K562 (cell line): ENCODE data around the gene SLC11A1. TPM values are rescaled to one million over a fixed set of nuclear protein-coding genes. Genes with fewer than 3 reads are reported as not detected.

Experiments
- CBX5 ChIP-seq: IDR thresholded peaks from 2 replicates; pipeline ENCODE4 v1.6.1; 2014; ENCODE audit warnings: low read depth, borderline replicate concordance
- ERF ChIP-seq: fragments of 450-650 bp; formaldehyde crosslinking; IDR thresholded peaks from 2 replicates; pipeline ENCODE4 v1.4.0; 2020; ENCODE audit warnings: mild to moderate bottlenecking, mixed read lengths
- IFI16 ChIP-seq: fragments of 250-450 bp; sonication (Bioruptor Pico); IDR thresholded peaks from 2 replicates; pipeline ENCODE4 v2.1.2; 2022; ENCODE audit warnings: mild to moderate bottlenecking, inconsistent platforms
- JUND ChIP-seq, 2 experiments: IDR thresholded peaks; 2 replicates in 1 of 2; 3 replicates in 1 of 2; pipeline ENCODE4 v1.6.1; 2011; ENCODE audit warnings: borderline replicate concordance in 2 of 2, low read depth in 2 of 2, low read length in 2 of 2, improper control_type of control experiment in 1 of 2, missing biosample characterization in 1 of 2, missing genetic modification characterization in 1 of 2, missing genetic modification reagents in 1 of 2
- KDM5B ChIP-seq: fragments of 200-600 bp; sonication (generic); IDR thresholded peaks from 2 replicates; pipeline ENCODE4 v1.6.1; 2012; ENCODE audit warnings: low read depth, mild to moderate bottlenecking, moderate library complexity, low read length, control low read depth, inconsistent platforms; ENCODE audit not compliant: insufficient replicate concordance
- MTA2 ChIP-seq: fragments of 450-650 bp; IDR thresholded peaks from 2 replicates; pipeline ENCODE4 v1.6.1; 2016; ENCODE audit warnings: low read depth
- NFYB ChIP-seq: IDR thresholded peaks from 2 replicates; pipeline ENCODE4 v1.6.1; 2011; ENCODE audit warnings: mild to moderate bottlenecking, moderate library complexity; ENCODE audit not compliant: insufficient read length; ENCODE audit errors: extremely low read depth
- NR2C2 ChIP-seq, 2 experiments: fragments of 200-800 bp in 1 of 2; sonication (Bioruptor generic) in 1 of 2; sonication (generic) in 1 of 2; formaldehyde crosslinking in 1 of 2; IDR thresholded peaks; 2 replicates each; pipeline versions ENCODE4 v1.6.1 to v1.8.0; 2016 to 2022; ENCODE audit warnings: mild to moderate bottlenecking in 1 of 2, missing compliant biosample characterization in 1 of 2, missing genetic modification characterization in 1 of 2, missing genetic modification reagents in 1 of 2
- SIN3B ChIP-seq: fragments of 450-650 bp; IDR thresholded peaks from 2 replicates; pipeline ENCODE4 v1.6.1; 2017; ENCODE audit warnings: low read depth, mild to moderate bottlenecking, moderate library complexity
- SRSF3 ChIP-seq: fragments of 200-400 bp; formaldehyde crosslinking; IDR thresholded peaks from 2 replicates; pipeline ENCODE4 v1.6.1; 2016; ENCODE audit warnings: mild to moderate bottlenecking, low read length, moderate library complexity; ENCODE audit not compliant: insufficient read depth
- ZNF408 ChIP-seq: fragments of 250-450 bp; sonication (Bioruptor Pico); IDR thresholded peaks from 2 replicates; pipeline ENCODE4 v1.4.0; 2020; ENCODE audit warnings: low read depth, mild to moderate bottlenecking, moderate library complexity
- ZNF57 ChIP-seq: fragments of 450-650 bp; formaldehyde crosslinking; IDR thresholded peaks from 2 replicates; pipeline ENCODE4 v1.4.0; 2020; ENCODE audit warnings: mild to moderate bottlenecking, moderate library complexity
- ZNF830 ChIP-seq: fragments of 250-450 bp; sonication (Bioruptor Pico); IDR thresholded peaks from 2 replicates; pipeline ENCODE4 v1.5.0; 2021; ENCODE audit warnings: mild to moderate bottlenecking
- polyA plus RNA-seq, 8 experiments: library from polyadenylated mRNA; depleted of rRNA in 4 of 8; stranded (reverse) in 5 of 8; unstranded in 3 of 8; fragments of >200 nt; fragmentation: Nextera tagmentation in 2 of 8; fragmentation: Illumina TruSeq in 1 of 8; extraction: Ambion mirVana in 2 of 8; extraction: Trizol in 1 of 8; gene quantifications; 2 replicates each; pipeline versions ENCODE4 v1.2.1 to v1.2.3, GENCODE V29; 2011 to 2014; ENCODE audit warnings: inconsistent platforms in 1 of 8, missing spikeins in 1 of 8
- total RNA-seq, 7 experiments: library from RNA; depleted of rRNA in 6 of 7; stranded (reverse); fragments of >200 nt in 6 of 7; fragmentation: Illumina TruSeq in 2 of 7; extraction: Trizol in 2 of 7; gene quantifications; 2 replicates each; pipeline versions ENCODE4 v1.2.1 to v1.2.3, GENCODE V29; 2011 to 2021; ENCODE audit warnings: low replicate concordance in 1 of 7
- TF ChIP-seq, protein P1 (sequence below): sonication (generic); formaldehyde crosslinking; IDR thresholded peaks from 2 replicates; pipeline ENCODE4 v1.8.1; 2023; ENCODE audit warnings: mild to moderate bottlenecking, missing genetic modification reagents, moderate library complexity
- TF ChIP-seq, protein P2 (sequence below), 2 experiments: fragments of 450-650 bp in 1 of 2; sonication (generic) in 1 of 2; formaldehyde crosslinking; conservative IDR thresholded peaks; 2 replicates each; pipeline versions ENCODE4 v1.4.0 to v1.8.1; 2020 to 2022; ENCODE audit warnings: mild to moderate bottlenecking in 1 of 2, missing genetic modification reagents in 1 of 2
- TF ChIP-seq, protein P3 (sequence below), 2 experiments: fragments of 450-650 bp; conservative IDR thresholded peaks; 2 replicates each; pipeline ENCODE4 v1.6.1; 2017; ENCODE audit warnings: mild to moderate bottlenecking in 2 of 2, moderate library complexity in 2 of 2
- TF ChIP-seq, protein P4 (sequence below): fragments of 450-650 bp; formaldehyde crosslinking; IDR thresholded peaks from 2 replicates; pipeline ENCODE4 v1.4.0; 2020; ENCODE audit warnings: mild to moderate bottlenecking, moderate library complexity
- TF ChIP-seq, protein P5 (sequence below): fragments of 250-450 bp; sonication (Bioruptor Pico); IDR thresholded peaks from 2 replicates; pipeline ENCODE4 v1.5.0; 2021

Gene SLC11A1
- total and polyA plus RNA-seq, 9 of the 15 experiments (the other 6 are each of a cell fraction or from before 2014, with no cell fraction given), result 0.35 to 1.6 (median 0.65) TPM

DNA sequence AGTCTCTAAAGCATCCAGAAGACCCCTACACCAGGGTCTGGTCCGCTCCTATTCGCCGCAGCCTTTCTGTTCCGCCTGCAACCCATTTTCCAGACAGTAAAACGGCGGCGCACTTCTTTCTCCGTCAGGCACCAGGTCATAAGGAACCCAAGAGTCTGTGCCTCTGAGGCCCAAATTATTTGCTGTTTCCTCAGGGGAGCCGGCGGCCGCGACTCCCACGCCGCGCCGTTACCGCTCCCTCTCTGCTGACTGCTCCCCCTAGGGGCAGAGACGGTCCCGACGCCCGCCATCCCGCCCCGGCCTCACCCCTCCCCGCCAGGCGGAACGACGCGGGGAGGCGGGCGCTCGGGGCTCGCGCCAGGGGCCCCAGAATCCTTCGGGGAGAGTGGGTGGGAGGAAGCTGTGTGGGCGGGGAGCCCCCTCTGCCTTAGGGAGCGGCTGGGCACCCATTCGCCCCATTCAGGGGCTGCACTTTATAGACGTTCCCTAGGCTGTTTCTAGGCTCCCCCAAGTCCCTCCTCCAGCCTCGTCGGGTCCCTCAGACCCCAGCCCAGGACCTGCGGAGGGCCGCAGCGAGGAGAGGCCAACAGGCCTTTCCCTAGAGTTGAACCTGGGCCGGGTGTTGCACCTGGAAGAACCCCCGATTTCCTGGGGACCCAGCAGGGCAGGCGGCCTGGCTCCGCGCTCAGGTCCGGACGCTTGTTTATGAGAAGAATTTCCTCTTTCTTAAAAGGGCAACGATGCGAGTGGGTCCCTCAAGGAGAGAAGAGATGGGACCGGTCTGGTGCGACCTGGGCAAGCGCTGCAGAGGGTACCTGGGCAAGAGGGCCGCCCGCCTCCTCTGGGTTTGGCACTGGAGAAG is 14.0 kb downstream of the SLC11A1 start (continued):
- no peak for TF ChIP-seq NFYB
- TF ChIP-seq ZNF57 (CRISPR knock-in tag), result no peak
- TF ChIP-seq SIN3B, result no peak
- TF ChIP-seq, protein P1, sequence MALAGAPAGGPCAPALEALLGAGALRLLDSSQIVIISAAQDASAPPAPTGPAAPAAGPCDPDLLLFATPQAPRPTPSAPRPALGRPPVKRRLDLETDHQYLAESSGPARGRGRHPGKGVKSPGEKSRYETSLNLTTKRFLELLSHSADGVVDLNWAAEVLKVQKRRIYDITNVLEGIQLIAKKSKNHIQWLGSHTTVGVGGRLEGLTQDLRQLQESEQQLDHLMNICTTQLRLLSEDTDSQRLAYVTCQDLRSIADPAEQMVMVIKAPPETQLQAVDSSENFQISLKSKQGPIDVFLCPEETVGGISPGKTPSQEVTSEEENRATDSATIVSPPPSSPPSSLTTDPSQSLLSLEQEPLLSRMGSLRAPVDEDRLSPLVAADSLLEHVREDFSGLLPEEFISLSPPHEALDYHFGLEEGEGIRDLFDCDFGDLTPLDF (CRISPR knock-in tag), result peak; percentile 78; the same call in 1 of the 2 replicates
- no peak for TF ChIP-seq MTA2
- TF ChIP-seq, protein P2, sequence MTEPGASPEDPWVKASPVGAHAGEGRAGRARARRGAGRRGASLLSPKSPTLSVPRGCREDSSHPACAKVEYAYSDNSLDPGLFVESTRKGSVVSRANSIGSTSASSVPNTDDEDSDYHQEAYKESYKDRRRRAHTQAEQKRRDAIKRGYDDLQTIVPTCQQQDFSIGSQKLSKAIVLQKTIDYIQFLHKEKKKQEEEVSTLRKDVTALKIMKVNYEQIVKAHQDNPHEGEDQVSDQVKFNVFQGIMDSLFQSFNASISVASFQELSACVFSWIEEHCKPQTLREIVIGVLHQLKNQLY (CRISPR knock-in tag; conservative IDR thresholded peaks at IDR 0.05), result no peak
- no peak for TF ChIP-seq ZNF830 (CRISPR knock-in tag)
- no peak for TF ChIP-seq KDM5B
- TF ChIP-seq, protein P3, sequence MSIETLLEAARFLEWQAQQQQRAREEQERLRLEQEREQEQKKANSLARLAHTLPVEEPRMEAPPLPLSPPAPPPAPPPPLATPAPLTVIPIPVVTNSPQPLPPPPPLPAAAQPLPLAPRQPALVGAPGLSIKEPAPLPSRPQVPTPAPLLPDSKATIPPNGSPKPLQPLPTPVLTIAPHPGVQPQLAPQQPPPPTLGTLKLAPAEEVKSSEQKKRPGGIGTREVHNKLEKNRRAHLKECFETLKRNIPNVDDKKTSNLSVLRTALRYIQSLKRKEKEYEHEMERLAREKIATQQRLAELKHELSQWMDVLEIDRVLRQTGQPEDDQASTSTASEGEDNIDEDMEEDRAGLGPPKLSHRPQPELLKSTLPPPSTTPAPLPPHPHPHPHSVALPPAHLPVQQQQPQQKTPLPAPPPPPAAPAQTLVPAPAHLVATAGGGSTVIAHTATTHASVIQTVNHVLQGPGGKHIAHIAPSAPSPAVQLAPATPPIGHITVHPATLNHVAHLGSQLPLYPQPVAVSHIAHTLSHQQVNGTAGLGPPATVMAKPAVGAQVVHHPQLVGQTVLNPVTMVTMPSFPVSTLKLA (conservative IDR thresholded peaks at IDR 0.05), result peak; percentile 62 to 82
- no peak for TF ChIP-seq IFI16 (CRISPR knock-in tag)
- TF ChIP-seq, protein P4, sequence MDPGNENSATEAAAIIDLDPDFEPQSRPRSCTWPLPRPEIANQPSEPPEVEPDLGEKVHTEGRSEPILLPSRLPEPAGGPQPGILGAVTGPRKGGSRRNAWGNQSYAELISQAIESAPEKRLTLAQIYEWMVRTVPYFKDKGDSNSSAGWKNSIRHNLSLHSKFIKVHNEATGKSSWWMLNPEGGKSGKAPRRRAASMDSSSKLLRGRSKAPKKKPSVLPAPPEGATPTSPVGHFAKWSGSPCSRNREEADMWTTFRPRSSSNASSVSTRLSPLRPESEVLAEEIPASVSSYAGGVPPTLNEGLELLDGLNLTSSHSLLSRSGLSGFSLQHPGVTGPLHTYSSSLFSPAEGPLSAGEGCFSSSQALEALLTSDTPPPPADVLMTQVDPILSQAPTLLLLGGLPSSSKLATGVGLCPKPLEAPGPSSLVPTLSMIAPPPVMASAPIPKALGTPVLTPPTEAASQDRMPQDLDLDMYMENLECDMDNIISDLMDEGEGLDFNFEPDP, result no peak
- 0 out of 2 replicates have a peak, but pooled peaks have one; percentile 29 for TF ChIP-seq JUND (IDR thresholded peaks at IDR 0.05; ENCODE audit: borderline replicate concordance, low read depth, low read length)
- no peak; the same call in 2 of the 3 replicates for TF ChIP-seq JUND (tag; IDR thresholded peaks at IDR 0.05; ENCODE audit: borderline replicate concordance, low read depth, low read length)
- no peak for TF ChIP-seq SRSF3
- no peak for TF ChIP-seq ZNF408 (CRISPR knock-in tag)
- TF ChIP-seq NR2C2 (CRISPR knock-in tag; IDR thresholded peaks at IDR 0.05), result peak; percentile 17; the same call in 1 of the 2 replicates
- peak; percentile 18; the same call in 1 of the 2 replicates for TF ChIP-seq NR2C2 (tag; IDR thresholded peaks at IDR 0.05)
- 0 out of 2 replicates have a peak, but pooled peaks have one; percentile 19 for TF ChIP-seq ERF (CRISPR knock-in tag)
- TF ChIP-seq, protein P5, sequence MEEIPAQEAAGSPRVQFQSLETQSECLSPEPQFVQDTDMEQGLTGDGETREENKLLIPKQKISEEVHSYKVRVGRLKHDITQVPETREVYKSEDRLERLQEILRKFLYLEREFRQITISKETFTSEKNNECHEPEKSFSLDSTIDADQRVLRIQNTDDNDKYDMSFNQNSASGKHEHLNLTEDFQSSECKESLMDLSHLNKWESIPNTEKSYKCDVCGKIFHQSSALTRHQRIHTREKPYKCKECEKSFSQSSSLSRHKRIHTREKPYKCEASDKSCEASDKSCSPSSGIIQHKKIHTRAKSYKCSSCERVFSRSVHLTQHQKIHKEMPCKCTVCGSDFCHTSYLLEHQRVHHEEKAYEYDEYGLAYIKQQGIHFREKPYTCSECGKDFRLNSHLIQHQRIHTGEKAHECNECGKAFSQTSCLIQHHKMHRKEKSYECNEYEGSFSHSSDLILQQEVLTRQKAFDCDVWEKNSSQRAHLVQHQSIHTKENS, result no peak
- no peak for TF ChIP-seq CBX5
